ENCODE results near the gene CCDC85C. TPM values are rescaled to one million over a fixed set of nuclear protein-coding genes. Genes with fewer than 3 reads are reported as not detected.

CCDC85C gene
- total and polyA plus RNA-seq, 10 of the 15 experiments (the other 5 are each of a cell fraction or from before 2014, with no cell fraction given) = 0.03 to 3.6 (median 1.1) TPM

DNA sequence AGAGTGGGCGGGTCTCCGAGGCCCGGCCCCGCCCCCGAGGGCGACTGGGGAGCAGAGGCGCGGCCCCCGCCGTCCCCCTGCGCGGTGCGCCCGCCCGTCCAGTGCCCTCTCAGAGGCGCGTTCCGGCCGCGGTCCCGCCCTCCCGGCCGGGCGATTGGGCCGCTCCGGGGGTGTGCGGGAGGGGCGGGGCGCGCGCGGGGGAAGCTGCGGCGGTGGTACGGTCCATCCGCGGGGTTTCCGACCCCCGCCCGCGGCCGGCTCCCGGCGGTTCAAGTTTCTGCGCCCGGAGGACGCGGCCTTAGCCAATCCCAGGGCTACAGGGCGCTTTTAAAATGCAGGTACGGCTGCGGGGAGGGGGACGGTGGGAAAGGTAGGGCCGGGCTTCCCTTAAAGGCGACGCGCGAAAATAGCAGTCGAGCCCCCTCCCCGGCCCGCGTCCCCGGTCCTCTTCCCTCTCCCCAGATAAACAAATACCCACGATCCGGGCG is 315 bp upstream of the CCDC85C start:
- Histone ChIP-seq H3K4me2 (ENCODE audit: control insufficient read depth, insufficient read depth) (peak overlapping the region; percentile 91), H3K4me1 (ENCODE audit: control insufficient read depth, insufficient read depth, low read length) (peaks cover 11% of the 10 kb centered on the region; the same call in 1 of the 2 replicates), H3K27me3 (replicated peaks in 1 of 2; ENCODE audit: control insufficient read depth in 2 of 2, insufficient read depth in 2 of 2, low read length in 1 of 2) (no peaks in the 10 kb centered on the region; a peak in 1 of 4 replicates), H3K4me3 (peak overlapping the region; percentile 83), H2AFZ (ENCODE audit: control insufficient read depth, low read depth, low read length) (peak overlapping the region; percentile 75), H4K20me1 (ENCODE audit: control insufficient read depth, insufficient read depth) (no peaks in the 10 kb centered on the region), H3K79me2 (ENCODE audit: control insufficient read depth, insufficient read depth, low read length) (no peaks in the 10 kb centered on the region), H3K9ac (ENCODE audit: control insufficient read depth, insufficient read depth, low read length) (peak overlapping the region; percentile 68), H3K27ac (ENCODE audit: control insufficient read depth, insufficient read depth) (no peak overlapping the region), H3K9me3 (replicated peaks; ENCODE audit: control insufficient read depth, insufficient read depth, low read length) (no peaks in the 10 kb centered on the region), H3K36me3 (ENCODE audit: control insufficient read depth in 2 of 2, insufficient read depth in 2 of 2, low read length in 1 of 2) (no peaks in the 10 kb centered on the region)
- ATAC-seq (peak; percentile 93), FAIRE-seq (no peak), DNase-seq (ENCODE audit: low read depth, low spot score) (peak; percentile 32)
- ChIA-PET SMC1A (ENCODE audit: uncharacterized antibody, unreplicated experiment) (interaction anchor here (1.8 kb wide), 1 partner anchor 9 kb away, joined by 6 read pairs; no protein-coding TSS in a partner anchor), POLR2A (interaction anchor here (1.5 to 2.6 kb wide), 3 partner anchors 9 to 124 kb away, joined by 3 to 10 read pairs (median 10); partner anchors contain the start of genes CCNK and SETD3), CTCF (interaction anchor here (1.6 kb wide), 1 partner anchor 9 kb away, joined by 4 read pairs; no protein-coding TSS in a partner anchor), RAD21 (ENCODE audit: unreplicated experiment) (interaction anchor here (1.3 to 1.7 kb wide), 4 partner anchors 9 to 123 kb away, joined by 4 to 10 read pairs (median 6); partner anchors contain the start of genes CCNK and SETD3)
- intact Hi-C loops (cut with micrococcal nuclease; ENCODE audit: unreplicated experiment) (loop anchor here (2.0 kb wide), 1 partner anchor 124 kb away; the partner anchor contains the start of genes CCNK and SETD3), in situ Hi-C loops (cut with MboI) (no loop called here)
- BruUV-seq (replicated peaks) = no TSS peak
- WGBS (ENCODE audit: insufficient coverage, insufficient replicate concordance, low lambda C conversion rate, missing lambda C conversion rate) = 2% methylated on average over 11 of the region's 65 CpGs
- peak; percentile 46; the same call in 1 of the 2 replicates for TF ChIP-seq CREB1 (IDR thresholded peaks at IDR 0.05; ENCODE audit: low read depth)
- 0 out of 2 replicates have a peak, but pooled peaks have one; percentile 61 for TF ChIP-seq STAT1 (conservative IDR thresholded peaks at IDR 0.05)
- 0 out of 2 replicates have a peak, but pooled peaks have one; percentile 45 for TF ChIP-seq BACH1 (IDR thresholded peaks at IDR 0.05; ENCODE audit: borderline replicate concordance)
- TF ChIP-seq POLR2AphosphoS5 (IDR thresholded peaks at IDR 0.05; ENCODE audit: low read length) = no peak
- 0 out of 2 replicates have a peak, but pooled peaks have one; percentile 12 for TF ChIP-seq DPF2 (IDR thresholded peaks at IDR 0.05)
- no peak for TF ChIP-seq KDM1A (IDR thresholded peaks at IDR 0.05; ENCODE audit: borderline replicate concordance)
- 0 out of 2 replicates have a peak, but pooled peaks have one; percentile 40 for TF ChIP-seq LARP7 (IDR thresholded peaks at IDR 0.05)
- TF ChIP-seq, protein P1, sequence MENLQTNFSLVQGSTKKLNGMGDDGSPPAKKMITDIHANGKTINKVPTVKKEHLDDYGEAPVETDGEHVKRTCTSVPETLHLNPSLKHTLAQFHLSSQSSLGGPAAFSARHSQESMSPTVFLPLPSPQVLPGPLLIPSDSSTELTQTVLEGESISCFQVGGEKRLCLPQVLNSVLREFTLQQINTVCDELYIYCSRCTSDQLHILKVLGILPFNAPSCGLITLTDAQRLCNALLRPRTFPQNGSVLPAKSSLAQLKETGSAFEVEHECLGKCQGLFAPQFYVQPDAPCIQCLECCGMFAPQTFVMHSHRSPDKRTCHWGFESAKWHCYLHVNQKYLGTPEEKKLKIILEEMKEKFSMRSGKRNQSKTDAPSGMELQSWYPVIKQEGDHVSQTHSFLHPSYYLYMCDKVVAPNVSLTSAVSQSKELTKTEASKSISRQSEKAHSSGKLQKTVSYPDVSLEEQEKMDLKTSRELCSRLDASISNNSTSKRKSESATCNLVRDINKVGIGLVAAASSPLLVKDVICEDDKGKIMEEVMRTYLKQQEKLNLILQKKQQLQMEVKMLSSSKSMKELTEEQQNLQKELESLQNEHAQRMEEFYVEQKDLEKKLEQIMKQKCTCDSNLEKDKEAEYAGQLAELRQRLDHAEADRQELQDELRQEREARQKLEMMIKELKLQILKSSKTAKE (IDR thresholded peaks at IDR 0.05; ENCODE audit: low read depth, poor library complexity, severe bottlenecking) = no peak
- 0 out of 2 replicates have a peak, but pooled peaks have one; percentile 4 for TF ChIP-seq RUNX3 (IDR thresholded peaks at IDR 0.05; ENCODE audit: low read length)
- TF ChIP-seq NFYB (IDR thresholded peaks at IDR 0.05; ENCODE audit: insufficient read depth, low read depth, low read length) = peak; percentile 85
- peak; percentile 80 for TF ChIP-seq CHD2 (IDR thresholded peaks at IDR 0.05; ENCODE audit: borderline replicate concordance, low read depth, low read length)
- peak in 1 of 2 experiments; percentile 74; a peak in 2 of 3 replicates for TF ChIP-seq EGR1 (IDR thresholded peaks at IDR 0.05; ENCODE audit: borderline replicate concordance in 1 of 2, low read depth in 2 of 2, low read length in 2 of 2)
- TF ChIP-seq EP300 (IDR thresholded peaks at IDR 0.05; ENCODE audit: borderline replicate concordance in 1 of 2, control insufficient read depth in 1 of 2, low read depth in 2 of 2, low read length in 2 of 2) = no peak
- TF ChIP-seq KLF5 (IDR thresholded peaks at IDR 0.05; ENCODE audit: partially characterized antibody) = peak; percentile 98
- TF ChIP-seq, protein P2, sequence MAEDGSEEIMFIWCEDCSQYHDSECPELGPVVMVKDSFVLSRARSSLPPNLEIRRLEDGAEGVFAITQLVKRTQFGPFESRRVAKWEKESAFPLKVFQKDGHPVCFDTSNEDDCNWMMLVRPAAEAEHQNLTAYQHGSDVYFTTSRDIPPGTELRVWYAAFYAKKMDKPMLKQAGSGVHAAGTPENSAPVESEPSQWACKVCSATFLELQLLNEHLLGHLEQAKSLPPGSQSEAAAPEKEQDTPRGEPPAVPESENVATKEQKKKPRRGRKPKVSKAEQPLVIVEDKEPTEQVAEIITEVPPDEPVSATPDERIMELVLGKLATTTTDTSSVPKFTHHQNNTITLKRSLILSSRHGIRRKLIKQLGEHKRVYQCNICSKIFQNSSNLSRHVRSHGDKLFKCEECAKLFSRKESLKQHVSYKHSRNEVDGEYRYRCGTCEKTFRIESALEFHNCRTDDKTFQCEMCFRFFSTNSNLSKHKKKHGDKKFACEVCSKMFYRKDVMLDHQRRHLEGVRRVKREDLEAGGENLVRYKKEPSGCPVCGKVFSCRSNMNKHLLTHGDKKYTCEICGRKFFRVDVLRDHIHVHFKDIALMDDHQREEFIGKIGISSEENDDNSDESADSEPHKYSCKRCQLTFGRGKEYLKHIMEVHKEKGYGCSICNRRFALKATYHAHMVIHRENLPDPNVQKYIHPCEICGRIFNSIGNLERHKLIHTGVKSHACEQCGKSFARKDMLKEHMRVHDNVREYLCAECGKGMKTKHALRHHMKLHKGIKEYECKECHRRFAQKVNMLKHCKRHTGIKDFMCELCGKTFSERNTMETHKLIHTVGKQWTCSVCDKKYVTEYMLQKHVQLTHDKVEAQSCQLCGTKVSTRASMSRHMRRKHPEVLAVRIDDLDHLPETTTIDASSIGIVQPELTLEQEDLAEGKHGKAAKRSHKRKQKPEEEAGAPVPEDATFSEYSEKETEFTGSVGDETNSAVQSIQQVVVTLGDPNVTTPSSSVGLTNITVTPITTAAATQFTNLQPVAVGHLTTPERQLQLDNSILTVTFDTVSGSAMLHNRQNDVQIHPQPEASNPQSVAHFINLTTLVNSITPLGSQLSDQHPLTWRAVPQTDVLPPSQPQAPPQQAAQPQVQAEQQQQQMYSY (CRISPR knock-in tag; IDR thresholded peaks at IDR 0.05) = no peak
- TF ChIP-seq HCFC1 (IDR thresholded peaks at IDR 0.05; ENCODE audit: low read length) = peak; percentile 44; the same call in 1 of the 2 replicates
- no peak for TF ChIP-seq ZNF274 (IDR thresholded peaks at IDR 0.05; ENCODE audit: insufficient read depth, insufficient read length)
- 0 out of 2 replicates have a peak, but pooled peaks have one; percentile 13 for TF ChIP-seq ZSCAN29 (IDR thresholded peaks at IDR 0.05)
- TF ChIP-seq POLR2A (IDR thresholded peaks at IDR 0.05; ENCODE audit: low read depth, low read length) = no peak

Measured in GM12878 (cell line).